ENCODE measurements around the gene PILRA.
"Not testable (repeated sequence)": the region's sequence is repeated elsewhere in the genome, so short reads cannot be mapped to it uniquely, and the experiment has no call there.

GRCh38 chr7:100447363-100447762 lies 74.1 kb downstream of the PILRA start:
- not testable (repeated sequence) for TF ChIP-seq SPI1 (IDR thresholded peaks at IDR 0.05; ENCODE audit: borderline replicate concordance, low read depth); CTCF (IDR thresholded peaks at IDR 0.05; ENCODE audit: insufficient read depth, low read length); POLR2AphosphoS5 (IDR thresholded peaks at IDR 0.05; ENCODE audit: low read depth)
